Vagina (tissue), 2 donors: Measurements from ENCODE around the gene DAB2IP.

Experiments
- CTCF ChIP-seq, 3 experiments: fragments of 450-650 bp in 2 of 3; fragments of 200-600 bp in 1 of 3; sonication (generic) in 1 of 3; IDR thresholded peaks; one replicate each; pipeline ENCODE4 v1.5.1; 2017 to 2019; ENCODE audit warnings: antibody characterized with exemption in 3 of 3, mild to moderate bottlenecking in 2 of 3, moderate library complexity in 2 of 3
- POLR2AphosphoS5 ChIP-seq, 2 donors: sonication (generic); formaldehyde crosslinking; IDR thresholded peaks; one replicate each; pipeline ENCODE4 v1.9.0; 2017; ENCODE audit warnings: antibody characterized with exemption in 2 of 2, mild to moderate bottlenecking in 2 of 2, low read depth in 1 of 2; ENCODE audit not compliant: insufficient read depth in 1 of 2

GRCh38 chr9:121666294-121666693 is 14.9 kb downstream of the DAB2IP start:
- TF ChIP-seq POLR2AphosphoS5 (IDR thresholded peaks at IDR 0.05; ENCODE audit: insufficient read depth in 1 of 2, low read depth in 1 of 2): no peak
- TF ChIP-seq CTCF (IDR thresholded peaks at IDR 0.05): no peak
